ENCODE results near the gene ARMC7. TPM values are rescaled to one million over a fixed set of nuclear protein-coding genes. Genes with fewer than 3 reads are reported as not detected.
A peak's percentile ranks its signal among the peaks of the same experiment; 100 is the strongest.
"Not testable (repeated sequence)": the region's sequence is repeated elsewhere in the genome, so short reads cannot be mapped to it uniquely, and the experiment has no call there.

ARMC7 gene
- total RNA-seq, 2 donors from 2014 or later = 8.9 to 9.3 TPM

GRCh38 chr17:75131278-75132017 lies 21.7 kb downstream of the ARMC7 start, which contains the start of gene NT5C:
Gene NT5C, minus strand, starts transcription at chr17:75131742. Its CDS starts 35 bp downstream, at chr17:75131707.
- H3K36me3 Mint-ChIP-seq (ENCODE audit: low read depth) = no peaks in the 10 kb centered on the region
- H3K9me3 ChIP-seq (ENCODE audit: control insufficient read depth, low read length, poor library complexity, severe bottlenecking) = no peaks in the 10 kb centered on the region
- H3K27me3 Mint-ChIP-seq = no peaks in the 10 kb centered on the region
- peak within 1 kb of the TSS; percentile 92 for H3K4me3 Mint-ChIP-seq
- ATAC-seq = peak; percentile 78
- DNase-seq = peak; percentile 34 to 57 (median 48)
- H3K4me1 Mint-ChIP-seq = peaks cover 13% of the 10 kb centered on the region
- H3K27ac Mint-ChIP-seq = peak within 1 kb of the TSS; percentile 91

DNA sequence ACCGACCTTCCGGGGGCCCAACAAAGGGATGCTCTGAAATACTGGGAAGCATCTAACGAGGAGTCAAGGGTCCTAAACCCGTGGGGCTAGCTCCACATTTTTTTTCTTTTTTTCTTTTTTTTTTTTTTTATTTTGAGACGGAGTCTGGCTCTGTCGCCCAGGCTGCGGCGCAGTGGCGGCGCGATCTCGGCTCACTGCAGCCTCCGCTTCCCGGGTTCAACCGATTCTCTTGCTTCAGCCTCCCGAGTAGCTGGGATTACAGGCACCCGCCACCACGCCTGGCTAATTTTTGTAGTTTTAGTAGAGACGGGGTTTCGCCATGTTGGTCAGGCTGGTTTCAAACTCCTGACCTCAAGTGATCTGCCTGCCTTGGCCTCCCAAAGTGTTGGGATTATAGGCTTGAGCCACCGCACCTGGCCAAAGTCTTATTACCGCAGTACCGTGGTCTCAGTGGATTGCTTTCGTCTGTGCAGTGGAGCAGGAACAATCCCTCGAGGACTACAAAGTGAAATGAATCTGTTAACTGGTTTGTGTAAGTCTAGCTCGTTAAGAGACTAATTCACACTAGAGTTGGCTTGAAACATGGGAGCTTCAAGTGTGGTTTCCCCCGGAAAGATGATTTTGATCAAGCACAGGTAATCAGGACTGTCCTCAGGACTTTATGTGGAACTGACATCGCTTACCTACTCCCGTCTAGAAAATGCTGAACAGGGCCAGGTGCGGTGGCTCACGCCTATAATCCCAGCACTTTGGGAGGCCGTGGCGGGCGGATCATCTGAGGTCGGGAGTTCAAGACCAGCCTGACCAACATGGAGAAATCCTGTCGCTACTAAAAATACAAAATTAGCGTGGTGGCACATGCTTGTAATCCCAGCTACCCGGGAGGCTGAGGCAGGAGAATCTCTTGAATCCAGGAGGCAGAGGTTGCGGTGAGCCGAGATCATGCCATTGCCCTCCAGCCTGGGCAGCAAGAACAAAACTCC lies 22.5 kb downstream of the ARMC7 start:
- H3K27ac Mint-ChIP-seq = peak overlapping the region; percentile 91
- DNase-seq; ATAC-seq; H3K9me3 ChIP-seq (ENCODE audit: control insufficient read depth, low read length, poor library complexity, severe bottlenecking); H3K27me3 Mint-ChIP-seq; H3K36me3 Mint-ChIP-seq (ENCODE audit: low read depth): not testable (repeated sequence)
- H3K4me3 Mint-ChIP-seq = peak overlapping the region; percentile 87
- peaks cover 13% of the 10 kb centered on the region for H3K4me1 Mint-ChIP-seq

DNA sequence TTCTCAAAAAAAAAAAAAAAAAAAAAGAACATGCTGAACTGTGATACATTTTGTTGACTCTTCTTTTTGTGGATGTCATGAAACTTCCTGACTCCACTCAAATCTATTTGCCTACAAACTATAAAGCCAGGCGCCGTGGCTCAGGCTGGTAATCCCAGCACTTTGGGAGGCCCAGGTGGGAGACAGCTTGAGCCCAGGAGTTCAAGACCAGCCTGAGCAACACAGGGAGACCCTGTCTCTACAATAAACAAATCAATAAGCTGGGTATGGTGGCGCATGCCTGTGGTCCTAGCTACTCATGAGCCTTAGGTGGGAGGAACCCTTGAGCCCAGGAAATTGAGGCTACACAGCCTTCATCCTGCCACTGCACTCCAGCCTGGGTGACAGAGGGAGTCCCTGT lies 23.2 kb downstream of the ARMC7 start:
- ATAC-seq (no peak), DNase-seq (no peak)
- no peaks in the 10 kb centered on the region for H3K9me3 ChIP-seq (ENCODE audit: control insufficient read depth, low read length, poor library complexity, severe bottlenecking)
- Mint-ChIP-seq H3K4me3 (no peak overlapping the region), H3K36me3 (ENCODE audit: low read depth) (no peaks in the 10 kb centered on the region), H3K27me3 (no peaks in the 10 kb centered on the region), H3K4me1 (peaks cover 13% of the 10 kb centered on the region), H3K27ac (peak overlapping the region; percentile 91)

DNA sequence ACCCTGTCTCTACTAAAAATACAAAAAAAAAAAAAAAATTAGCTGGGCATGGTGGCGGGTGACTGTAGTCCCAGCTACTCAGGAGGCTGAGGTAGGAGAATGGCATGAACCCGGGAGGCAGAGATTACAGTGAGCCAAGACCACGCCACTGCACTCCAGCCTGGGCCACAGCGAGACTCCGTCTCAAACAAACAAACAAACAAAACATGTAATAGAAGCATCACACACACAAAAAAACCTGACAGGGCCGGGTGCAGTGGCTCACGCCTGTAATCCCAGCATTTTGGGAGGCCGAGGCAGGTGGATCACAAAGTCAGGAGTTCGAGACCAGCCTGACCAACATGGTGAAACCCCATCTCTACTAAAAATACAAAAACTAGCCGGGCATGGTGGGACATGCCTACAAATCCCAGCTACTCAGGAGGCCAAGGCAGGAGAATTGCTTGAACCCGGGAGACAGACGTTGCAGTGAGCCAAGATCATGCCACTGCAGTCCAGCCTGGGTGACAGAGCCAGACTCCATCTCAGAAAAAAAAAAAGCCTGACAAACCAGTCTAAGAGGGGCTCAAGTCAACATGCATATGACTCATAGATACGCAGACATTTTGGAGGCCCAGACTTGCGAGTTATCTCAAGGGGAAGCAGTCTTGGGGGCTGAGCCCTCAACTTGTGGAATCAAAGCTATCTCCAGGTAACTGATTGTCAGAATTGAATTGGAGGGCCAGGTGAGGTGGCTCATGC lies 24.0 kb downstream of the ARMC7 start:
- H3K36me3 Mint-ChIP-seq (ENCODE audit: low read depth); H3K27me3 Mint-ChIP-seq; ATAC-seq; H3K4me3 Mint-ChIP-seq; H3K9me3 ChIP-seq (ENCODE audit: control insufficient read depth, low read length, poor library complexity, severe bottlenecking); DNase-seq: not testable (repeated sequence)
- peaks cover 11% of the 10 kb centered on the region for H3K4me1 Mint-ChIP-seq
- peak overlapping the region; percentile 91 for H3K27ac Mint-ChIP-seq

DNA sequence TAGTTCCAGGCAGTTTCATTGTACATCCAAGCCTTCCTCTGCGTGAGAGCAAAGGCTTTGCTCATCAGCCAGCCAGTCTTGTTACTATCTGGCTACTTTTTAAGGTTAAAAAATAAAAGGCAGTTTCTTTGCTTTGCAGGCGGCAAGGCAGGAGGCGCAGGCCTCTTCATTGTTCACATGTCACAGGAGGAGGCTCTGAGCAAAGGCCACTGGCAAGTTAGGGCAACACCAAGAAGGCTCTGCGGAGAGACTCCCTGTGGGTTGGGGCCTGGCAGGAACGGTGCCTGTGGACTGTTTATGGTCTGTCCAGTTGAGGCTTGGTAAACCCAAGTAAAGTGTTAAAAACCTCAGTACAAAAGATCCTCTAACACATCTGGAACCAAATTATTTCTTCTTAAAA lies 25.7 kb downstream of the ARMC7 start:
- no peak overlapping the region for H3K4me3 Mint-ChIP-seq
- no peaks in the 10 kb centered on the region for H3K27me3 Mint-ChIP-seq
- no peaks in the 10 kb centered on the region for H3K36me3 Mint-ChIP-seq (ENCODE audit: low read depth)
- ATAC-seq (no peak), DNase-seq (no peak)
- no peaks in the 10 kb centered on the region for H3K9me3 ChIP-seq (ENCODE audit: control insufficient read depth, low read length, poor library complexity, severe bottlenecking)
- peaks cover 8% of the 10 kb centered on the region for H3K4me1 Mint-ChIP-seq
- peak overlapping the region; percentile 43 for H3K27ac Mint-ChIP-seq

- no peaks in the 10 kb centered on the region for H3K9me3 ChIP-seq (ENCODE audit: control insufficient read depth, low read length, poor library complexity, severe bottlenecking)
- Mint-ChIP-seq H3K36me3 (ENCODE audit: low read depth) (no peaks in the 10 kb centered on the region), H3K4me1 (peaks cover 10% of the 10 kb centered on the region), H3K27ac (peak overlapping the region; percentile 43), H3K27me3 (no peaks in the 10 kb centered on the region), H3K4me3 (no peak overlapping the region)
- no peak for DNase-seq
- ATAC-seq = no peak
Observed at GRCh38 chr17:75135946-75136345, 26.2 kb downstream of the ARMC7 start.

DNA sequence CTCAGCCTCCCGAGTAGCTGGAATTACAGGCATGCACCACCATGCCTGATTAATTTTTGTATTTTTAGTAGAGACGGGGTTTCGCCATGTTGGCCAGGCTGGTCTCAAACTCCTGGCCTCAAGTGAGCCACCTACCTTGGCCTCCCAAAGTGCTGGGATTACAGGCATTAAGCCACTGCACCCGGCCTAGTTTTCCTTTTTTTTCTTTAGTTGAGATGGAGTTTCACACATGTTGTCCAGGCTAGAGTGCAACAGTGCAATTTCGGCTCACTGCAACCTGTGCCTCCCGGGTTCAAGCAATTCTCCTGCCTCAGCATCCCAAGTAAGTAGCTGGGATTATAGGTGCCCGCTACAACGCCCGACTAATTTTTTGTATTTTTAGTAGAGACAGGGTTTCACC lies 28.0 kb downstream of the ARMC7 start:
- peak overlapping the region; percentile 81 for H3K27ac Mint-ChIP-seq
- not testable (repeated sequence) for ATAC-seq; H3K9me3 ChIP-seq (ENCODE audit: control insufficient read depth, low read length, poor library complexity, severe bottlenecking); H3K4me3 Mint-ChIP-seq; DNase-seq; H3K27me3 Mint-ChIP-seq; H3K36me3 Mint-ChIP-seq (ENCODE audit: low read depth)
- peaks cover 13% of the 10 kb centered on the region for H3K4me1 Mint-ChIP-seq

DNA sequence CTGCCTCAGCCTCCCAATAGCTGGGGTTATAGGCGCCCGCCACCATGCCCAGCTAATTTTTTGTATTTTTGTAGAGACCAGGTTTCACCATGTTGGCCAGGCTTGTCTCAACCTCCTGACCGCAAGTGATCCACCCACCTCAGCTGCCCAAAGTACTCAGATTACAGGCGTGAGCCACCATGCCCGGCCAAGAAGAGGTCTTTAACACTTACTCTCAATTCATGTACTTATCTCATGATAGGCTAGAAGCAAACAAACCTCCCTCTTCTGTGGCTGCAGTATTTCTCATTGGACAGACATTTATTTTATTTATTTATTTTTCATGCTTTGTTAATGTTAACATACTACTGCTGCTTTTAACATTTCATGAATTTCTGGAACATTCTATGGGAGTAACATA lies 28.8 kb downstream of the ARMC7 start:
- Mint-ChIP-seq H3K27ac (peak overlapping the region; percentile 81), H3K36me3 (ENCODE audit: low read depth) (no peaks in the 10 kb centered on the region), H3K4me1 (peaks cover 13% of the 10 kb centered on the region), H3K4me3 (no peak overlapping the region), H3K27me3 (no peaks in the 10 kb centered on the region)
- no peak for DNase-seq
- H3K9me3 ChIP-seq (ENCODE audit: control insufficient read depth, low read length, poor library complexity, severe bottlenecking) = no peaks in the 10 kb centered on the region
- ATAC-seq = no peak

DNA sequence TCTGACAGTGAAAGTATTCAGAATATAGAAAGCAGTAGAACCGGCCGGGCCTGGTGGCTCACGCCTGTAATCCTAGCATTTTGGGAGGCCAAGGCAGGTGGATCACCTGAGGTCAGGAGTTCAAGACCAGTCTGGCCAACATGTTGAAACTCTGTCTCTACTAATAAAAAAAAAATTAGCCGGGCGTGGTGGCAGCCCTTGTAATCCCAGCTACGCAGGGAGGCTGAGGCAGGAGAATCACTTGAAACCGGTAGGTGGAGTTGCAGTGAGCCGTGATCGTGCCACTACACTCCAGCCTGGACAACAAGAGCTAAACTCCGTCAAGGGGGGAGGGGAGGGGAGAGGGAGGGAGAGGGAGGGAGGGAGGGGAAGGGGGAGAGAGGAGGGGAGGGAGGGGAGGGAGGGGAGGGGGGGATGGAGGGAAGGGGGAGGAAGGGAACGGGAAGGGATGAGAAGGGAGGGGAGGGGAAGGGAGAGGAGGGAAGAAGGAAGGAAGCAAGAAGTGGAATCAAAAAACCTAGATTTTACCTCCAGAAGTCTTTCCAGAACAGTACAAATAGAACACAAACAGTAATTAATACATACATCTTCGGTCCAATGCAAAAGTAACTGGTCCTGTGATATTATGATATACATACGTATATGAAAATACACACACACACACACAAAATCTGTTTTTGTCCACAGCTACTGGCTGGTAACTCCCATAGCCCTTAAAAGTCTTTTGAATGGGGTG lies 32.6 kb downstream of the ARMC7 start:
- peaks cover 3% of the 10 kb centered on the region for H3K36me3 Mint-ChIP-seq (ENCODE audit: low read depth)
- H3K27me3 Mint-ChIP-seq = no peaks in the 10 kb centered on the region

GRCh38 chr17:75144816-75145512 lies 35.2 kb downstream of the ARMC7 start:
- Mint-ChIP-seq H3K27ac (no peak overlapping the region), H3K27me3 (no peaks in the 10 kb centered on the region), H3K4me3 (no peak overlapping the region), H3K36me3 (ENCODE audit: low read depth) (peaks cover 7% of the 10 kb centered on the region), H3K4me1 (peaks cover 21% of the 10 kb centered on the region)
- no peak for DNase-seq
- ATAC-seq = no peak
- no peaks in the 10 kb centered on the region for H3K9me3 ChIP-seq (ENCODE audit: control insufficient read depth, low read length, poor library complexity, severe bottlenecking)

More for the DNA sequence above, 32.6 kb downstream of the ARMC7 start:
- DNase-seq = no peak
- H3K4me1 Mint-ChIP-seq = peaks cover 17% of the 10 kb centered on the region
- H3K9me3 ChIP-seq (ENCODE audit: control insufficient read depth, low read length, poor library complexity, severe bottlenecking) = no peaks in the 10 kb centered on the region
- no peak overlapping the region for H3K27ac Mint-ChIP-seq
- H3K4me3 Mint-ChIP-seq = no peak overlapping the region
- ATAC-seq = no peak

- no peak for DNase-seq
- H3K36me3 Mint-ChIP-seq (ENCODE audit: low read depth) = peaks cover 7% of the 10 kb centered on the region
- H3K4me1 Mint-ChIP-seq = peaks cover 8% of the 10 kb centered on the region
- H3K9me3 ChIP-seq (ENCODE audit: control insufficient read depth, low read length, poor library complexity, severe bottlenecking) = no peaks in the 10 kb centered on the region
- no peak for ATAC-seq
- H3K4me3 Mint-ChIP-seq = no peak overlapping the region
- peak overlapping the region; percentile 59 for H3K27ac Mint-ChIP-seq
- H3K27me3 Mint-ChIP-seq = no peaks in the 10 kb centered on the region
Observed at GRCh38 chr17:75146592-75146991, 36.8 kb downstream of the ARMC7 start.

Data from T-helper 17 cell (primary cell).